DOHH2 (cell line): ENCODE results near the gene EFL1.

Experiments
- CTCF ChIP-seq: fragments of 200-600 bp; sonication (generic); IDR thresholded peaks from one replicate; pipeline ENCODE4 v1.5.1; 2014; ENCODE audit warnings: antibody characterized with exemption, mild to moderate bottlenecking, low read depth, low read length; ENCODE audit not compliant: poor library complexity, severe bottlenecking
- EZH2phosphoT487 ChIP-seq: fragments of 200-600 bp; sonication (generic); IDR thresholded peaks from 2 replicates; pipeline ENCODE4 v1.6.1; 2017; ENCODE audit warnings: borderline replicate concordance, mild to moderate bottlenecking, antibody characterized with exemption, low read length, moderate library complexity, mixed read lengths

GRCh38 chr15:82300883-82301282 is 38.3 kb upstream of the EFL1 start:
- TF ChIP-seq CTCF (no peak), EZH2phosphoT487 (no peak)
